ENCODE data around the gene GAGE12F.
"Not testable (repeated sequence)": the region's sequence is repeated elsewhere in the genome, so short reads cannot be mapped to it uniquely, and the experiment has no call there.

Gene GAGE12F, protein sequence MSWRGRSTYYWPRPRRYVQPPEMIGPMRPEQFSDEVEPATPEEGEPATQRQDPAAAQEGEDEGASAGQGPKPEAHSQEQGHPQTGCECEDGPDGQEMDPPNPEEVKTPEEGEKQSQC

DNA sequence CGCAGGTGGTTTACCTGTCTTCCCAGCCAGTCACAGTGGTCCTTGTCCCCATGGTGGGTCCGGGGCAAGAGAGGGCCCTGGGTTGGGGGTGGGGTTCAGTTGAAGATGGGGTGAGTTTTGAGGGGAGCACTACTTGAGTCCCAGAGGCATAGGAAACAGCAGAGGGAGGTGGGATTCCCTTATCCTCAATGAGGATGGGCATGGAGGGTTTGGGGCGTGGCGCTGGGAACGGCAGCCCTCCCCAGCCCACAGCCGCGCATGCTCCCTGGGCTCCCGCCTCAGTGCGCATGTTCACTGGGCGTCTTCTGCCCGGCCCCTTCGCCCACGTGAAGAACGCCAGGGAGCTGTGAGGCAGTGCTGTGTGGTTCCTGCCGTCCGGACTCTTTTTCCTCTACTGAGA is at the start of gene GAGE12F:
GAGE12F (plus strand) TSS at position 301 of the 400 bp plus-strand sequence. CDS start 1,155 bp downstream, outside the sequence.
- DNase-seq = not testable (repeated sequence)

DNA sequence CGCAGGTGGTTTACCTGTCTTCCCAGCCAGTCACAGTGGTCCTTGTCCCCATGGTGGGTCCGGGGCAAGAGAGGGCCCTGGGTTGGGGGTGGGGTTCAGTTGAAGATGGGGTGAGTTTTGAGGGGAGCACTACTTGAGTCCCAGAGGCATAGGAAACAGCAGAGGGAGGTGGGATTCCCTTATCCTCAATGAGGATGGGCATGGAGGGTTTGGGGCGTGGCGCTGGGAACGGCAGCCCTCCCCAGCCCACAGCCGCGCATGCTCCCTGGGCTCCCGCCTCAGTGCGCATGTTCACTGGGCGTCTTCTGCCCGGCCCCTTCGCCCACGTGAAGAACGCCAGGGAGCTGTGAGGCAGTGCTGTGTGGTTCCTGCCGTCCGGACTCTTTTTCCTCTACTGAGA is 28.8 kb upstream of the GAGE12F start, which contains the start of gene GAGE12C:
GAGE12C (plus strand) TSS at position 301 of the 400 bp plus-strand sequence. CDS start 1,155 bp downstream, outside the sequence.
- not testable (repeated sequence) for DNase-seq

DNA sequence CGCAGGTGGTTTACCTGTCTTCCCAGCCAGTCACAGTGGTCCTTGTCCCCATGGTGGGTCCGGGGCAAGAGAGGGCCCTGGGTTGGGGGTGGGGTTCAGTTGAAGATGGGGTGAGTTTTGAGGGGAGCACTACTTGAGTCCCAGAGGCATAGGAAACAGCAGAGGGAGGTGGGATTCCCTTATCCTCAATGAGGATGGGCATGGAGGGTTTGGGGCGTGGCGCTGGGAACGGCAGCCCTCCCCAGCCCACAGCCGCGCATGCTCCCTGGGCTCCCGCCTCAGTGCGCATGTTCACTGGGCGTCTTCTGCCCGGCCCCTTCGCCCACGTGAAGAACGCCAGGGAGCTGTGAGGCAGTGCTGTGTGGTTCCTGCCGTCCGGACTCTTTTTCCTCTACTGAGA is 19.2 kb upstream of the GAGE12F start, which contains the start of gene GAGE12D:
GAGE12D (plus strand) TSS at position 301 of the 400 bp plus-strand sequence. CDS start 1,155 bp downstream, outside the sequence.
- not testable (repeated sequence) for DNase-seq

DNA sequence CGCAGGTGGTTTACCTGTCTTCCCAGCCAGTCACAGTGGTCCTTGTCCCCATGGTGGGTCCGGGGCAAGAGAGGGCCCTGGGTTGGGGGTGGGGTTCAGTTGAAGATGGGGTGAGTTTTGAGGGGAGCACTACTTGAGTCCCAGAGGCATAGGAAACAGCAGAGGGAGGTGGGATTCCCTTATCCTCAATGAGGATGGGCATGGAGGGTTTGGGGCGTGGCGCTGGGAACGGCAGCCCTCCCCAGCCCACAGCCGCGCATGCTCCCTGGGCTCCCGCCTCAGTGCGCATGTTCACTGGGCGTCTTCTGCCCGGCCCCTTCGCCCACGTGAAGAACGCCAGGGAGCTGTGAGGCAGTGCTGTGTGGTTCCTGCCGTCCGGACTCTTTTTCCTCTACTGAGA is 9.7 kb upstream of the GAGE12F start, which contains the start of gene GAGE12E:
GAGE12E (plus strand) TSS at position 301 of the 400 bp plus-strand sequence. CDS start 1,155 bp downstream, outside the sequence.
- DNase-seq = not testable (repeated sequence)

DNA sequence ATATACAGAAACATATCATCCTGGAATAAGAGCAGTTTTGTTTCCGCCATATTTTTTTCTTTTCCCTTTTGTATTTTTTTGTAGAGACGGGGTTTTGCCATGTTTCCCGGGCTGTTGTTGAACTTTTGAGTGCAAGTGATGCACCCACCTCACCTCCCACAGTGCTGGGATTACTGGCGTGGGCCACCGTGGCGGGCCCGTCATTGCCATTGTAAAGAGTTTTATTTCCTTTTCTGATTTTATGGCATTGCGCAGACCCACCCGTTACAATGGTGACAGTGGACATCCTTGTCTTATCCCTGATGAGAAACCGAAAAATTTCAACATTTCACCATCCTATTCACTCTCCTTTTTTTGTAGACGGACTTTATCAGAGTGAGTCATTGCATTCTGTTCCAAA is 8.1 kb downstream of the GAGE12F start:
- DNase-seq = not testable (repeated sequence)

DNA sequence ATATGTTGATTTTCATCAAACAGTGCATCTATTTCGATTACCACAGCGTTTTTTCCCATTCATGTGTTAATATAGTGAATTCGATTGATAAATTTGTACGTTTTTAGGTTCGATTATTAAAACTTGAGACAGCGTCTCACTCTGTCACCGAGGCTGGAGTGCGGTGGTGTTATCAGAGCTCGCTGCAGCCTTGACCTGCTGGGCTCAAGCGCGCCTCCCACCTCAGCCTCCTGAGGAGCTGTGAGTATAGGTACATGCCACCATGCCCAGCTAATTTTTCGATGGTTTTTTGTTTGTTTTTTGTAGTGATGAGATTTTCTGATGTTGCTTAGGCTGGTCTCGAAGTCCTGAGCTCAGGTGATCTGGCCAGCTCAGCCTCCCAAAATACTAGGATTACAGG is 8.5 kb downstream of the GAGE12F start:
- not testable (repeated sequence) for DNase-seq

DNA sequence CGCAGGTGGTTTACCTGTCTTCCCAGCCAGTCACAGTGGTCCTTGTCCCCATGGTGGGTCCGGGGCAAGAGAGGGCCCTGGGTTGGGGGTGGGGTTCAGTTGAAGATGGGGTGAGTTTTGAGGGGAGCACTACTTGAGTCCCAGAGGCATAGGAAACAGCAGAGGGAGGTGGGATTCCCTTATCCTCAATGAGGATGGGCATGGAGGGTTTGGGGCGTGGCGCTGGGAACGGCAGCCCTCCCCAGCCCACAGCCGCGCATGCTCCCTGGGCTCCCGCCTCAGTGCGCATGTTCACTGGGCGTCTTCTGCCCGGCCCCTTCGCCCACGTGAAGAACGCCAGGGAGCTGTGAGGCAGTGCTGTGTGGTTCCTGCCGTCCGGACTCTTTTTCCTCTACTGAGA is 9.5 kb downstream of the GAGE12F start, which contains the start of gene GAGE12G:
GAGE12G (plus strand) TSS at position 301 of the 400 bp plus-strand sequence. CDS start 1,155 bp downstream, outside the sequence.
- not testable (repeated sequence) for DNase-seq

DNA sequence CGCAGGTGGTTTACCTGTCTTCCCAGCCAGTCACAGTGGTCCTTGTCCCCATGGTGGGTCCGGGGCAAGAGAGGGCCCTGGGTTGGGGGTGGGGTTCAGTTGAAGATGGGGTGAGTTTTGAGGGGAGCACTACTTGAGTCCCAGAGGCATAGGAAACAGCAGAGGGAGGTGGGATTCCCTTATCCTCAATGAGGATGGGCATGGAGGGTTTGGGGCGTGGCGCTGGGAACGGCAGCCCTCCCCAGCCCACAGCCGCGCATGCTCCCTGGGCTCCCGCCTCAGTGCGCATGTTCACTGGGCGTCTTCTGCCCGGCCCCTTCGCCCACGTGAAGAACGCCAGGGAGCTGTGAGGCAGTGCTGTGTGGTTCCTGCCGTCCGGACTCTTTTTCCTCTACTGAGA is 19.0 kb downstream of the GAGE12F start, which contains the start of gene GAGE12H:
GAGE12H (plus strand) TSS at position 301 of the 400 bp plus-strand sequence. CDS start 1,155 bp downstream, outside the sequence.
- DNase-seq = not testable (repeated sequence)

DNA sequence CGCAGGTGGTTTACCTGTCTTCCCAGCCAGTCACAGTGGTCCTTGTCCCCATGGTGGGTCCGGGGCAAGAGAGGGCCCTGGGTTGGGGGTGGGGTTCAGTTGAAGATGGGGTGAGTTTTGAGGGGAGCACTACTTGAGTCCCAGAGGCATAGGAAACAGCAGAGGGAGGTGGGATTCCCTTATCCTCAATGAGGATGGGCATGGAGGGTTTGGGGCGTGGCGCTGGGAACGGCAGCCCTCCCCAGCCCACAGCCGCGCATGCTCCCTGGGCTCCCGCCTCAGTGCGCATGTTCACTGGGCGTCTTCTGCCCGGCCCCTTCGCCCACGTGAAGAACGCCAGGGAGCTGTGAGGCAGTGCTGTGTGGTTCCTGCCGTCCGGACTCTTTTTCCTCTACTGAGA is 28.6 kb downstream of the GAGE12F start, which contains the start of gene GAGE2A:
GAGE2A (plus strand) TSS at position 301 of the 400 bp plus-strand sequence. CDS start 1,155 bp downstream, outside the sequence.
- not testable (repeated sequence) for DNase-seq

DNA sequence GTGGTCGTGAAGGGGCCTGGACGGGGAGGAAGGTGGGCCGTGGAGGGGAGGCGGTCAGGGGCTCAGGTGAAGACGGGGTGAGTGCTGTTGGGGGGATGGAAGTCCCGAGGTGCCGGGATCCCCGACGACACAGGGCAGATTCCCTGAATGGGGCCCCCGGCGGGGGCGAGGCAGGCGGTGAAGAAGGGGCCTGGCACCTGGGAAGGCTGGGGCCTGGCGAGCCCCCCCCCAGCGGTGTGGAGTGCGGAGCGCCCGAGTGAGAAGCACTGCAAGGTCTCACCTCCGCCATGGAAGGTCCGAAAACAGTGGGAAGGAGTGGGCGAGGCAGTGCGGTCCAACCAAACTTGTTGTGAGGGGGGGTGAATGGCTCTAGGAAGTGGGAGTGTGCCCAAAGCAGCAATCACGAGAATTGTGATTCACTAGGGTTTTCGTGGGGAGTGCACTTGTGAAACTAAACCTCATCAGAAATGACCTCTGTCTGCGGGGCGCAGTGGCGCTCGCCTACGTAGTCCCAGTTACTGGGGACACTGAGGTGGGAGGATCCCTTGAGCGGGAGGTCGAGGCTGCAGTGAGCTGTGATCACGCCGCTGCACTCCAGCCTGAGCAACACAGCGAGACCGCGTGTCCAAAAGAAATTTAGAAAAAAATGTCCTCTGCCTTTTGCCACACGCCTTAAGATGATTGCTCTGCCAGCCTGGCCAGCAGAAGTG is 29.3 kb downstream of the GAGE12F start:
- not testable (repeated sequence) for DNase-seq

DNA sequence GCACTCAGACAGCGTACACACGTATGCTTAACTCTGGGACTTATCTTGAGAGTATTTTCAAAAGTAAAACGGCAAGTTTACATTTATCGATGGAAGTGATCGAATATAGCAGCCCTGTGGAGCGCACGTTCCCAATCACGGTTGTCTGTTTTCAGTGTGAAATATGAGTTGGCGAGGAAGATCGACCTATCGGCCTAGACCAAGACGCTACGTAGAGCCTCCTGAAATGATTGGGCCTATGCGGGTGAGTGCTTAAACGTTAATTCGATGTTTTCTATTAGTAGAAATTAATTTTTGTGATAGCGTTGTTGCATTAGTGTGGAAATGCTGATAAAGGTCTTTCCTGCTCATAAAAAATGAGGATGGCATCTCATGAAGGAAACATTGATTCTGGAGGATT is 29.8 kb downstream of the GAGE12F start:
- not testable (repeated sequence) for DNase-seq

DNA sequence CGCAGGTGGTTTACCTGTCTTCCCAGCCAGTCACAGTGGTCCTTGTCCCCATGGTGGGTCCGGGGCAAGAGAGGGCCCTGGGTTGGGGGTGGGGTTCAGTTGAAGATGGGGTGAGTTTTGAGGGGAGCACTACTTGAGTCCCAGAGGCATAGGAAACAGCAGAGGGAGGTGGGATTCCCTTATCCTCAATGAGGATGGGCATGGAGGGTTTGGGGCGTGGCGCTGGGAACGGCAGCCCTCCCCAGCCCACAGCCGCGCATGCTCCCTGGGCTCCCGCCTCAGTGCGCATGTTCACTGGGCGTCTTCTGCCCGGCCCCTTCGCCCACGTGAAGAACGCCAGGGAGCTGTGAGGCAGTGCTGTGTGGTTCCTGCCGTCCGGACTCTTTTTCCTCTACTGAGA is 38.1 kb downstream of the GAGE12F start, which contains the start of gene GAGE1:
GAGE1 (plus strand) TSS at position 301 of the 400 bp plus-strand sequence. CDS start 1,155 bp downstream, outside the sequence.
- not testable (repeated sequence) for DNase-seq

DNA sequence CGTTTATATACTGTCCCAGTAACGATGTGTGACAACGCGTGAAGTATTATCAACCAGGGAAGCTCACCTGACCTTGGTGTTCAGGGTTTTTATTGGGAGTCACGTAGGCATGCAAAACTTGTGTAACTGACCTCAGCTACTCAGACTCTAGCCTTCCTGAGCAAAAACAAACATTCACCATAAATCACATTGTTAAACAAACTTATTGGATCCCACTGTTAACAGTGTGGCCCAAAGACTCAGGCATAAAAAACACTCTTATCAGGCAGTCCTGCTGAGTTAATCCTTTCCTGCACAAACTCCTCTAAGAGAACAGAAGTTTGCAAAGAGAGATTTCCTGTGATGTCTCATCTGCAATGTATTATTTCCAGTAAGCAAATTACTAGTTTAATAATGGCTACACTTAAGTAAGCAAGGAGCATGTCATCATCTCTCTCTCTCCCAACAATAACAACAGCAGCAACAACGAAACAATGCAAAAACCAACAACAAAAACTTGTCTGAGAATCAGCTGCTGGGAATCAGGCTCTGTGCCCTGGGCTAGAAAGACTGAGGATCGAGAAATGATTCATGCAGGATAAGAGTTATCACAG is 50.2 kb downstream of the GAGE12F start:
- DNase-seq = no peak

Data from NCI-H1105 treated with DMSO at 0.1 percent for 48 hours (cell line).